Stimulated activated CD4-positive, alpha-beta T cell treated with anti-CD3 and anti-CD28 coated beads, Interleukin-1b, Interleukin-23, amount 100 ng/mL, for 48 hours (primary cell): ENCODE results near the gene MYEF2.
A peak's percentile ranks its signal among the peaks of the same experiment; 100 is the strongest.

Experiments
- DNase-seq: peaks from one replicate; pipeline ENCODE4 v3.0.0-alpha.2; 2020

MYEF2 gene

GRCh38 chr15:48177766-48178647, at the start of gene MYEF2:
MYEF2 (minus strand) TSS chr15:48178295; CDS start chr15:48178237, 58 bp downstream.
- peak; percentile 80 for DNase-seq

- DNase-seq: no peak
These were observed 47.7 kb upstream of the MYEF2 start for GRCh38 chr15:48225771-48226170.

GRCh38 chr15:48222627-48223026, 44.5 kb upstream of the MYEF2 start:
- no peak for DNase-seq

- DNase-seq: no peak
These were observed 43.8 kb upstream of the MYEF2 start for GRCh38 chr15:48221885-48222284.

GRCh38 chr15:48221261-48221660, 43.2 kb upstream of the MYEF2 start:
- DNase-seq: no peak

GRCh38 chr15:48205981-48206380, 27.9 kb upstream of the MYEF2 start, which contains the start of gene SLC12A1:
SLC12A1 (plus strand) TSS chr15:48206302; CDS start chr15:48207720, 1,418 bp downstream.
- no peak for DNase-seq

GRCh38 chr15:48202068-48202467, 24.0 kb upstream of the MYEF2 start:
- DNase-seq: no peak

- no peak for DNase-seq
These were observed 13.6 kb upstream of the MYEF2 start, which contains the start of gene CTXN2 for GRCh38 chr15:48191574-48192225. CTXN2 (plus strand) TSS chr15:48191665; CDS start chr15:48201301, 9,636 bp downstream.

GRCh38 chr15:48190932-48191573, 13.0 kb upstream of the MYEF2 start:
- DNase-seq: peak; percentile 27

- no peak for DNase-seq
These were observed 8.2 kb upstream of the MYEF2 start for GRCh38 chr15:48186271-48186670.

GRCh38 chr15:48185529-48185928, 7.4 kb upstream of the MYEF2 start:
- no peak for DNase-seq

- DNase-seq: no peak
These were observed 4.7 kb upstream of the MYEF2 start for GRCh38 chr15:48182749-48183148.

GRCh38 chr15:48178648-48178931, 495 bp upstream of the MYEF2 start:
- no peak for DNase-seq

- no peak for DNase-seq
These were observed 721 bp downstream of the MYEF2 start for GRCh38 chr15:48177383-48177765.

GRCh38 chr15:48176957-48177356, 1.1 kb downstream of the MYEF2 start:
- DNase-seq: no peak

- DNase-seq: no peak
These were observed 2.0 kb downstream of the MYEF2 start for GRCh38 chr15:48176112-48176511.

GRCh38 chr15:48175126-48175525, 3.0 kb downstream of the MYEF2 start:
- DNase-seq: no peak

- DNase-seq: no peak
These were observed 7.1 kb downstream of the MYEF2 start for GRCh38 chr15:48170981-48171380.

- DNase-seq: no peak
These were observed 9.5 kb downstream of the MYEF2 start for GRCh38 chr15:48168616-48169015.

GRCh38 chr15:48153526-48153925, 24.6 kb downstream of the MYEF2 start:
- no peak for DNase-seq

GRCh38 chr15:48149858-48150257, 28.2 kb downstream of the MYEF2 start:
- no peak for DNase-seq

GRCh38 chr15:48147358-48147757, 30.7 kb downstream of the MYEF2 start:
- no peak for DNase-seq

- DNase-seq: no peak
These were observed 32.2 kb downstream of the MYEF2 start for GRCh38 chr15:48145923-48146322.

GRCh38 chr15:48144889-48145288, 33.2 kb downstream of the MYEF2 start:
- DNase-seq: no peak
